EH (cell line): ENCODE data around the gene ZNF396.
A peak's percentile ranks its signal among the peaks of the same experiment; 100 is the strongest.

Experiments
- DNase-seq: peaks from one replicate; pipeline ENCODE4 v3.0.0-alpha.2; 2015; ENCODE audit warnings: low read depth

ZNF396 gene

DNA sequence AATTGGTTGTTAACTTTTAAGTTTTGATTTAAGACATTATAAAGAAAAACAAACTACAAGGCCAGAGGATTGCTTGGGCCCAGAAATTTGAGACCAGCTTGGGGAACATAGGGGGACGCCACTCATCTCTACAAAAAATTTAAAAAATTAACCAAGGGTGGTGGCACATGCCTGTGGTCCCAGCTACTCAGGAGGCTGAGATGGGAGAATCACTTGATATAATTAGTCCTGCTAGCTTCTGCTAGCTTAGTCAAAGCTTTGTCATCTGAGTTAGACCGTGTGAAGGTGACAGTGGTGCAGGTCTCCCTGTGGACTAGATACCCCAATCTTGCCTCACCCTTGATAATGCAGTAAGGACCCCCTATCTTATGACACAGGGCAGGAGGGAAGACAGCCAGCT lies 6.0 kb upstream of the ZNF396 start:
- DNase-seq, result no peak

DNA sequence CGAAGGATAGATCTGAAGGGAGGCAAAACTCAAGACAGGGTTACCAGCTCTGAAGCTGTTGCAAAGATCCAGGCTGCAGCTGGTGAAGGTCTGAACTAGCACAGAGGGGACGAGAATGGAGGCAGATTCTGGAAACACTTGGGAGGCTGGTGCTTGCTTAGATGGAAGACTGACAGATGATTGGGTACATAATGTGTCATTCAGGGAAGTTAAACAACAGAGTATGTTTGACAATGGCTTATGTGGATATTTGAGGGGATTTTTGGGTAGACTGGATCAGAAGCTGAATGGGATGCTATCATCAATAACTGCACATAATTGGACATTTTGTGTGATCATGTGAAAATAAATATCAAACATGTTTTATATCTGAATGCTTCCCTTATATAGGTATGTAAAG lies 2.3 kb upstream of the ZNF396 start:
- DNase-seq, result no peak

DNA sequence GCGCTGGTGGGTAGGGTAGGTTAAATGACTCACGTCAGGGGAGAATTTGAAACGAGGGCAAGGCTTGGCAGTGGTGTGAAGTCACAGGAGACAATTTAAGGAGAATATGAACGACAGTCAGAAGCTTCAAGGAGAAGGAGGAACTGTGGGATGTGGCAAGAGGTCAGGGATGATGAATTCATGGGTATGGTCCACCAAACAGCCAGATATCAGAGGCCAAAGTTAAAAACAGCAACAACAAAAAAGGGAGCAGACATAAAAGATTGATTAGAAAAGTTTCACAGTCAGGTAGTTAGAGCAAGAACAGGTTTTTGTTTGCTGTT lies 1.4 kb upstream of the ZNF396 start:
- DNase-seq, result no peak

DNA sequence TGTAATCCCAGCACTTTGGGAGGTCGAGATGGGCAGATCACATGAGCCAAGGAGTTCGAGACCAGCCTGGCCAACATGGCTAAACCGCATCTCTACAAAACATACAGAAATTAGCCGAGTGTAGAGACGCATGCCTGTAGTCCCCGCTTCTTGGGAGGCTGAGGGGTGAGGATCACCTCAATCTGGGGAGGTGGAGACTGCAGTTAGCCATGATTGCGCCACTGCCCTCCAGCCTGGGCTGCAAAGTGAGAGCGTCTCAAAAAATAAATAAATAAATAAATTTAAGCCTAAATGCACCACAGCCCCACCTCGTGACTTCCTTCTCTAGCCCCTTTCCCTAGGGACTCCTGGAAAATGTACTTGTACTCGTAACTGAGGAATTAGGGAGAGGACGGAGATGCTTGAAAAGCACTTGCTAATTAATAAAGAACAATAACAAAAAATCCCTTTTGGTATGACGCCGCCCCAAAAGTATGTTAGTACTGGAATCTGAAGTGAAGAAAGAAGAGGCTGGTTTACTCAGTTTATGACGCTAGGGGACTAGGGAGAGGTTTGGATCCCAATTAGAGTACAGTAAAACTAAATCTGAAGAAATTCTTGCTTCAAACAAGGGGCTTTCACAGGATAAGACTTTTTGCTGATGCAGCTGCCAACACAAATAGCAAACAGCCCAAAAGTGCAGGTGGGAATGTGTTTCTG lies 887 bp upstream of the ZNF396 start:
- peak; percentile 66 for DNase-seq

DNA sequence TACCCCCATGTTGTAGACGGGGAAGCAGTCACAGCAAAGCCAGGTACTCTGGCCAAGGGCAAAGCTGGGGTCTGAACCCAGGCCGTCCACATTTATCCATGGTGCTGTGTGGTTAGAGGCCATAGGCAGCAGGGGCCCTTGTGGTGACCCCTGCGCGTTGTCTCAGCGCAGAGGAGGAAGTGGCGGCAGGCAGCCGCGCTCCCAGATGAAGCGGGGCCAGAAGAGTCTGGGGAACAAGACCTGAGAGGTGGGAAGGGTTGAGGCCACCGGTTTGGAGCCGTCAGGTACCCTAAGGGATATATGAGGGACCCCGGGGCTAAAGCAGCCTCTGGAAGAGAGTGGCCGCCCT lies 770 bp downstream of the ZNF396 start:
- DNase-seq, result no peak

DNA sequence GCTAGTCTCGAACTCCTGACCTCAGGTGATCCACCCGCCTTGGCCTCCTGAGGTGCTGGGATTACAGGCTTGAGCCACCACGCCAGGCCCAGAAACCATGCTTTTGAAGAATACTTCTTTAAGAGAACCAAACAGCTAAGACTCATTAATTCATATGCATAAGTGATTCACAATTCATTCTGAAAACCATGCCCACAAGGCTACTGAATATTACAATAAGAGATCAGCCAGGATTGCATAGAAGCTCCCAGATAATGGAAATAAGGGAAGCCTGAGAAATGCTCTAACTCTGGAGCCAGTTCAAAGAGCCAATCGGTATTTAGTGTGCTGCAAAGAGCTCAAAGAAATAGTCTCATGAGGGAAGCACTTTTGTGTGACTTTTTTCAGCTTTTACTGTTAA lies 2.4 kb downstream of the ZNF396 start:
- DNase-seq, result no peak

DNA sequence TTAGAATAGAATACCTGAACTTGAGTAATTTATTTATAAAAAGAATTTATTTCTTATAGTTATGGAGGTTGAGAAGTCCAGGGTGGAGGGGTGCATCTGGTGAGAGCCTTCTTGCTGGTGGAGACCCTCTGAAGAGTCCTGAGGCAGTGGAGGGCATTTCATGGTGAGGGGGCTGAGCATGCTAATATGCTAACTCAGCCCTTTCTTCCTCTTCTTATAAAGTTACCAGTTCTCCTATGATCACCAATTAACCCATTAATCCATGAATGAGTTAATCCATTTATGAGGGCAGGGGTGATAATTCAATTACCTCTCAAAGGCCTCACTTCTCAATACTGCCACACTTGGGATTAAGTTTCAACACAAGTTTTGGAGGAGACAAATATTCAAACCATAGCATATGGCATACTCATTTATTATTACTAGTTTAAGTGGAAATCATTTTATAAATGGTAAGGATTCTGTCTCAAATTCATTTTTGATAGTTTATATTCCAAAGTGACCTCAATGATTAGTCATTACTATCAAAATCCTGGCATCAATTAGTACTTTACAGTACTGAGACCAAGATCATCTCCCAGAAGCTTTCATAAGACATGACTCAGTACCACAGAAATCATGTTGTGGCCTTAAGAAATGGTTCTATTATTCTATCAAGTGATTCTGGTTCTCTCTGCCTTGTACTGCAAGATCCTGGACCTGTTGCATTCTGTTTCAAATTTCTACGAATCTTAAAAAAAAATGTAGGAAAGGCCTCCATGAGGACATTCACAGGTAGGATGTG lies 5.5 kb downstream of the ZNF396 start:
- peak; percentile 53 for DNase-seq

DNA sequence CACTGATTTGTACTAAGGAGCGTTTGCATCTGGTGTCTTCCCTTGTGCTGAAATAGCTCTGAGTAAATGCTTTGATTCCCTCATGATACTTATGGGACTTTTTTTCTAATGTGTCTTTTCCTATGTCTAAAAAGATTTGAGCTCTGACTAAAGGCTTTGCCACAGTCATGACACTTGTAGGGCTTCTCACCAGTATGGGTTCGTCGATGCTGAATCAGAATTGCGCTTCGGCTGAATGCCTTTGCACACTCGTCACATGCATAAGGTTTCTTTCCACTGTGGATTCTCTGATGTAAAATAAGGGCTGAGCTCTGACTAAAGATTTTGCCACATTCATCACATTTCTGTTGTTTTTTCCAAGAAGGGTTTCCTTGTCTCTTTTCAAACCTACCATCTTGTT lies 8.0 kb downstream of the ZNF396 start:
- peak; percentile 20 for DNase-seq

DNA sequence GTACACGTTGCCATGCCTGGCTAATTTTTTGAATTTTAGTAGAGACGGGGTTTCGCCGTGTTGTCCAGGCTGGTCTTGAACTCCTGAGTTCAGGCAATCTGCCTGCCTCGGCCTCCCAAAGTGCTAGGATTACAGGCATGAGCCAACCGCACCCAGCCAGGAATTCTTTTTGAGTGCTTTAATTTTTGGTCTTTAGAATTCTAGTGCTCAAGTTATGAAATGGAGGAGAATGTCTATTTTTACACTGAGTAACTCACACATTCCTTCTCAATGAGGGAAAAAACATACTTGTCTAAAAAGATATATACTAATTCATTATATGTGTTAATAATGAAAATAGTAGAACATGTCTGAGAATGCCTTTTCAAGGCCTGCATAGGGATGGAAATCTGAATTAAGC lies 8.5 kb downstream of the ZNF396 start:
- DNase-seq, result peak; percentile 19

DNA sequence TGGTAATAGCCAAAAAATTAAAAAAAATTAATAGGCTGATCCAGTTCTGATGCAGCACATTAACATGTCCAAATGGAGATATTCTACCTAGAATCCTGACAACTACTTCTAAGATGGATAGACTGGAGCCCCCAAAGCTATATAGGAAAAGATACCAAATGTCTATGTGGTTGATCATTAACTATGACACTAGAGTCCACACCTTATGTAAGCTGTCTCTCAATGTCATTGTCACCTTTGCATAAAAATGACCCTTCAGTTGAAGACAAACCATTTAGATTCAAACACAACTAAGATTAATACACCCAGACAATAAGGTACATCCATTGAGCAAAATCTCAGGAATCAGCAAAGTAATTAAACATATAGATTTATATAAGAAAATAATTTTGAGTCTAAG lies 14.6 kb downstream of the ZNF396 start:
- DNase-seq, result no peak

DNA sequence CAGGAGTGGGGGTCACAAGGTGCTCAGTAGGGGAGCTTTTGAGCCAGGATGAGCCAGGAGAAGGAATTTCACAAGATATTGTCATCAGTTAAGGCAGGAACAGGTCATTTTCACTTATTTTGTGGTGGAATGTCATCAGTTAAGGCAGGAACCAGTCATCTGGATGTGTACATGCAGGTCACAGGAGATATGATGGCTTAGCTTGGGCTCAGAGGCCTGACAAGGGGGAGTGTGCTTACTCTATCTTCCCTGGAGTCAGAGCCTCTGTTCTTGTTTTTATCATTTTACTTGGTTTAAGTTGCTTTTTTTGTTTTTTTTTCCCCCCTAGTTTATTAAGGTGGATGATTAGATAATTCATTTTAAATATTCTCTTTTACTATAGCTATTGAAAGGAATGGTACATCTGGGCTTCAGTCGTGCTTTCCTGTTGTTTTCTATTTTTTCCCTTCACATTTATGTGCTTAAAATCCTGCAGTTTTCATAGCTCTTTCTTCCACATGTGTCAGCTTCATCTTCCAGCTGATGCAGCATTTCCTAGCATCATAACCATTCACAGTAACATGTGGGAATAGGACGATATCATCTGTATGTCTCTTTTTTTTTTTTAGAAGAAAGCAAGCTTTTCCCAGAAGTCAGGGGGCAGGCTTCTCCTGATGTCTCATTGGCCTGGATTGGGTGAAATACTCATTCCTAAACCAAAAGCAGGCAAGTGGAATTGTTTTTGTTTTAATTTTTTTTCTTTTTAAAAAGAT lies 15.4 kb downstream of the ZNF396 start:
- DNase-seq, result no peak

DNA sequence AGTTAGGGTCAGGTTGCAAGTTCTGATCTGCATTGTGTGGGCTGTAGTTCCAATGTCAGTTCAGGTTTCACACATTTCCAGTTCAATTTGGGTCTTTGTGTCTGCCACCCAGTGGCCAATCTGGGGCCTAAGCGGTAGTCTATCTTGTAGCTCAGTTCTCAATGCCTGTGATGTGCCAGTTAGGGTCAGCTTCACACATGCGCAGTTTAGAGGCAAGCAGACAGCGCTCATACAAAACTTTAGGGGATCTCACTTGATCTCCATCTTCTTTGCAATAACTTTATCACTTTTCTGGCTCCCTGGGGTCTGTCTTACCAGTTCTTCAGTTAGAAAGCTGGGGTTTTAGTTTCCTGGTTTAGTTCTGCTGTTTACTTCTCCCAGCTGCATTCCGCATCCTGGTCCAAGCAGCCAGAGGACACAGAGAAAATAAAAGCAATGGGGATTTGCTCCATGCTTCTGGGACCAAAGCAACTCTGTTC lies 22.0 kb downstream of the ZNF396 start:
- peak; percentile 84 for DNase-seq

DNA sequence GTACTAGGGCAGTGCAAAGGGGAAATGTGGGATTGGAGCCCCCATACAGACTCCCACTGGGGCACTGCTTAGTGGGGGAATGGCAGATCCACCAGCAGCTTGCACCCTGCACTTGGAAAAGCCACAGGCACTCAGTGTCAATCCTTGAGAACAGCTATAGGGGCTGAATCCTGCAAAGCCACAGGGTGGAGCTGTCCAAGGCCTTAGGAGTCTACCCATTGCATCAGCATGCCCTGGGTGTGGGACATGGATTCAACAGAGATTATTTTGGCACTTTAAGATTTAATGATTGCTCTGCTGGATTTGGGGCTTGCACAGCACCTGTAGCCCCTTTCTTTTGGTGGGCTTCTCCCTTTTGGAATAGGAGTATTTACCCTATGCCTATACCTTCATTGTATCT lies 24.4 kb downstream of the ZNF396 start:
- DNase-seq, result no peak

DNA sequence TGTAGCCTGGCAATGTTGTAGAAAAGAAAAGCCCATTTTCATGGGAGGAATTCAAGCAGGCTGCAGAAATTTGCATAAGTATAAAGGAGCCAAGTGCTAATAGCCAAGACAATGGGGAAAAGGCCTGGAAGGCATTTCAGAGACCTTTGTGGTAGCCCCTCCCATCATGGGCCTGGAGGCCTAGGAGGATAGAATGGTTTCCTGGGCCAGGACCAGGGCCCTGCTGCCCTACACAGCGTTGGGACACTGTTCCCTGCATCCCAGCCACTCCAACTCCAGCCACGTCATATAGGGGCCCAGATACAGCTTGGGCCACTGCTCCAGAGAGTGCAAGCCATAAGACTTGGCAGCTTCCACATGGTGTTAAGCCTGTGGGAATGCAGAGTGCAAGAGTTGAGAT lies 24.9 kb downstream of the ZNF396 start:
- no peak for DNase-seq

DNA sequence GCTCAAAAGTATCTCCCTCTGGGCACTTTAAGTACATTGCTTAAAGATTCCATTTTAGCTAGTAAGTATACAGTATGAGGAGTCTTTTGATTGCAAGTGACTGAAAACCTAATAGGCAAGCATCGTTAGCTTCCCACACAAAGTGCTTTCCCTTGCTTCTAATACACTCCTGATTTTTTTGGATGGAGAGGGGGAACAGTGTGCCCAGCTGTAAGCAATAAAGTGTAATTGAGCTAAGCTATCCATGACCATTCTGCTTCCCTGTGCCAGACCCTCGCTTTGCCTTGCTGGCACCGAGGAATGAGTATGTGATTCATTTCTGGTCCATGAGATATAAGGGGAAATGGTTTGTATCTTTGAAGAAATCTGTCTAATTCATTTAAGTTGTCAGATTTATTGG lies 29.1 kb downstream of the ZNF396 start:
- no peak for DNase-seq

DNA sequence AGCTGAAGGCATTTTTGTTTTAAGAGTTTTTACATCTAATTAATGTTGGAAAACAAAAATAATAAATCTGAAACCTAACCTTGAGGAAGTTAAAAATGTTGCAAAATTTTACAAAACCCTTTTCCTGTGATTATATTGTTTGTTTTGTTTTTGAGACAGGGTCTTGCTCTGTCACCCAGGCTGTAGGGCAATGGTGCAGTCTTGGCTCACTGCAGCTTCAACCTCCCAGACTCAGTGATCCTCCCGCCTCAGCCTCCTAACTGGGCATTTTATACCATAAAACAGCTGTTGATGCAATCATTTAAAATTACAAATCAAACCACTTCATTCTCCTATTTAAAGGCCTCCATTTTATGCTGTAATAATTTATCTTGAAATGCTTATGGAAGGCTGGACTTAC lies 31.2 kb downstream of the ZNF396 start:
- no peak for DNase-seq

DNA sequence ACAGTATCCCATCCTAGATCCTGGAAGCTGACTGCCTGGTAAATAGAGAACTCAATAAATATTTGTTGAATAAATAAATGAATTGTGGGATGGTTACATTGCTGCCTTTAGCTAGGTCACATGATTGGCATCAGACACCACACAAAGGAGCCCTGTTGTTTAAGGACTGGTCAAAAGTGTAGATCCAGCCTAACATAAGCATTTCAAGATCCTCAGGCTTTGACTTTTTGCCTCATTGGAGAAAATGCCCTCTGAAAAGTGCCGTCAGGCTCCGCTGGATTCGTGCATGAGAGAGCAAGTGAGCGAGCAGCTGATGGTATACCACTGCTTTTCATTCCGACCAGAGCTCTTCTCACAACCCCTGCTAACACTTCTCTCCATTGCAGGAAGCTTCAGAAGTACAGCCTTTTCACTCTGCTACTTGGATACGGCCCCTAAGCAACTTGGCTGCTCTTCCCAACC lies 31.6 kb downstream of the ZNF396 start:
- DNase-seq, result no peak

DNA sequence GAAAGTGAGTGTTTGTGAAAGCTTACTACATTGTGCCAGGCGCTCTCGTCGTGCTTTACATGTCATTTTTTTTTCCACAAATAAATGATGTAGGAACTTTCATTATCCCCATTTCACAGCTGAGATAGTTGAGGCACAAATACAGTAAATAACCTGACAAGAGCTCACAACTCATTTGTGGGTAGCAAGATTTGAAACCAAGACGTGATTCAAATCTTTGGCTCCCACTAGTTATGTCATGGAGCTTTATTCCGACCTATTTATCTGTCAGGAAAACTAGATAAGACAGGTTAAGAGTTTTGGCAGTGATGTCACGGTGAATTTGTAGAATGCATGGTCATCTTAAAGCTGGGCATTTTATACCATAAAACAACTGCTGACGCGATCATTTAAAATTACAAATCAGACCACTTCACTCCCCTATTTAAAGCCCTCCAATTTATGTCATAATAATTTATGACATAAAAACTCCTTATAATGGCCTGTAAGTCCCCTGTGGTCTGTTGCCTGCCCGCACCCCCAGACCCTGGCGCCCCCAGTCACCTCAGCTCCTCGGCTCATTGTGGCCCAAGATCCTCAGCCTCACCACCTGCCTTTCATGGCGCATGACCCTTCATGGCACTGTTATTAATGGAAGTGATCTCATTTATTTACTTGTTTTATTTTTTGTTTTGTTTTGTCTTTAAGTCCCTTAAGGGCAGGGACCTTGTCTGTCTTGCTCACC lies 32.2 kb downstream of the ZNF396 start:
- DNase-seq, result no peak

DNA sequence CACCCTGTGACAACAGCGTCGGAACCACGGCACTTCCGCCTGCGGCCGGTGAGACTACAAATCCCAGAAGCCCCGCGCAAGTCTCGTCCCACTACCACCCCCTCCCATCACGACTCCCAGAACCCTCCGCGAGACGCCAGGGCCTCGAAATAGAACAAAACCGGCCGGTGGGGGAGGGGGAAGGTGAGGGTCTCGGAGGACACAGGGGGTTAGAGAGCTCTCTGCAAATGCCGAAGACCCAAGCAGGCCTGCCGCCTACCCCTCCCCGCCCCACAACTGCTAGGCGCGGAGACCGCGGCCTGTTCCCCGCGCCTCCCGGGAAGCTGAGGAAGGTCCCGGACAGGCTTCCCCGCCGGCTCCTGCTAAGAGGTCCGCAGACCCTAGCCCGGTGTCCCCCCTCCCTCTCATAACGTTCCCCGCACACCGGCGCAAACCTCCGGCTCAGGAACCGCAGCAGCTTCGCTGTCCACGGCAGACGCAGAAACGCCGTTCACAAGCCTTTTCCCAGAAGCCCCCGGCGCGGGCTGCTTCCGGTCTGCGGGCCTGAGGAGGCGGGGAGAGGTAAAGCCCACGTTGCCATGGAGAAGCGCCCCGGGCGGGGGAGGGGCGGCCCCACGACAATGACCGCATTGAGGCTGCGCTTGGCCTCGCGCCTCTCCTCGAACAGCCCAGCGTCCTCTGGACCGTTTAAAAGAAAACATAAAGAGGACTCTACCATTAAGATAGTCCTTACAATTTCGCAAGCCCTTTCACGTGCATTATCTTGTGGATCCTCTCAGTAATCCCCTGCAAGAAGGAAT lies 33.0 kb downstream of the ZNF396 start, which contains the start of gene ZNF24:
Gene ZNF24 (minus strand): TSS at position 485 of the 800 bp plus-strand sequence. CDS start 3,770 bp downstream, outside the sequence.
- DNase-seq, result peak; percentile 93

DNA sequence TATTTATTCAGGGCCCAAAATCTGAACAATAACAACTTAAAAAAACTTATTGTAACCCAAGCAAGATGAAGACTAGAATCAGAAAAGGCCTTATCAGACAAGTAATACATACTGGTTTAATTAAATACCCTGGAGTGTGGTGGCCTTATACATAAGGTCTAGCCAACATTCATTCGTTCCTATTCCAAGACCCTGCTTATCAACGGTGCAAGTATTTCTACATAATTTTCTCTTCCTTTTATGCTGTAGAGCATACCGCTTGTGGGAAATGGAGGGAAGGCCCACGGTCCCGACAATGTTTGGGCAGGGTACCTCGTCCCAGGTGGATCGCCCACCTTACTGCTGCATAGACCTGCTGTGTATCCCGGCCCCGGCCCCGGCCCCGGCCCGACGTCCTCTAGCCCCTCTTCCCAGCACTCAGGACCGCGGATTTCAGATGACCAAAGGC lies 33.6 kb downstream of the ZNF396 start:
- no peak for DNase-seq

DNA sequence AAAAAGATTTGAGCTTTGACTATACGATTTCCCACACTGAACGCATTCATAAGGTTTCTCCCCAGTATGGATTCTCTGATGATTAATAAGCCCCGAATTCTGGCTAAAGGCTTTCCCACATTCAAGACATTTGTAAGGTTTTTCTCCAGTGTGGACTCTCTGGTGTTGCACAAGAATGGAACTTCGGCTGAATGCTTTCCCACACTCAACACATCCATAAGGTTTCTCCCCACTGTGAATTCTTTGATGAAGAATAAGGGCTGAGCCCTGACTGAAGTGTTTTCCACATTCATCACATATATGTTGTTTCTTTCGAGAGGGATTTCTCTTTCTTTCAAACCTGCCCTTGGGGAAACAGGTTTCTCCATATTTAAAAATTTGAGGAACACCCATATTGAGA lies 39.9 kb downstream of the ZNF396 start:
- peak; percentile 11 for DNase-seq
